GM19351 (cell line): ENCODE measurements around the gene CTSG.
"Not testable (repeated sequence)": the region's sequence is repeated elsewhere in the genome, so short reads cannot be mapped to it uniquely, and the experiment has no call there.

Experiments
- ATAC-seq: cut with Tn5 transposase; IDR thresholded peaks from one replicate; pipeline ENCODE4 v1.9.1; 2021; ENCODE audit warnings: mild to moderate bottlenecking, moderate library complexity; ENCODE audit not compliant: unreplicated experiment

Gene CTSG

GRCh38 chr14:24576182-24576581, at the start of gene CTSG:
TSS of gene CTSG (minus strand) at chr14:24576250. CDS start at chr14:24576223, 27 bp downstream.
- ATAC-seq = no peak

- ATAC-seq = no peak
Observed at GRCh38 chr14:24613747-24614146, 37.7 kb upstream of the CTSG start.

- no peak for ATAC-seq
Observed at GRCh38 chr14:24613241-24613640, 37.2 kb upstream of the CTSG start.

GRCh38 chr14:24612196-24612595, 36.1 kb upstream of the CTSG start:
- no peak for ATAC-seq

- ATAC-seq = peak; percentile 59
Observed at GRCh38 chr14:24609655-24610344, 33.8 kb upstream of the CTSG start, which contains the start of gene GZMH. TSS of gene GZMH (minus strand) at chr14:24609685. CDS start at chr14:24609613, 72 bp downstream.

GRCh38 chr14:24607635-24608514, 31.8 kb upstream of the CTSG start:
- no peak for ATAC-seq

GRCh38 chr14:24607081-24607480, 31.0 kb upstream of the CTSG start:
- no peak for ATAC-seq

GRCh38 chr14:24606297-24606696, 30.2 kb upstream of the CTSG start:
- no peak for ATAC-seq

- peak; percentile 87 for ATAC-seq
Observed at GRCh38 chr14:24605435-24606190, 29.6 kb upstream of the CTSG start.

GRCh38 chr14:24597403-24597802, 21.4 kb upstream of the CTSG start:
- ATAC-seq = no peak

- no peak for ATAC-seq
Observed at GRCh38 chr14:24595073-24595808, 19.2 kb upstream of the CTSG start.

- not testable (repeated sequence) for ATAC-seq
Observed at GRCh38 chr14:24591004-24591403, 15.0 kb upstream of the CTSG start.

- not testable (repeated sequence) for ATAC-seq
Observed at GRCh38 chr14:24584402-24584801, 8.4 kb upstream of the CTSG start.

GRCh38 chr14:24578558-24578957, 2.5 kb upstream of the CTSG start:
- no peak for ATAC-seq

GRCh38 chr14:24576771-24577170, 721 bp upstream of the CTSG start:
- ATAC-seq = no peak

GRCh38 chr14:24574206-24574774, 1.8 kb downstream of the CTSG start:
- ATAC-seq = no peak

GRCh38 chr14:24566318-24566717, 9.7 kb downstream of the CTSG start:
- ATAC-seq = no peak

- no peak for ATAC-seq
Observed at GRCh38 chr14:24565766-24566165, 10.3 kb downstream of the CTSG start.

GRCh38 chr14:24563505-24563904, 12.5 kb downstream of the CTSG start:
- ATAC-seq = no peak

- no peak for ATAC-seq
Observed at GRCh38 chr14:24556756-24557155, 19.3 kb downstream of the CTSG start.
